ENCODE measurements around the gene CPM. TPM values are rescaled to one million over a fixed set of nuclear protein-coding genes. Genes with fewer than 3 reads are reported as not detected.
A peak's percentile ranks its signal among the peaks of the same experiment; 100 is the strongest.

The CPM gene
- total and polyA plus RNA-seq, 9 donors: 2.0 to 11.3 (median 3.5) TPM

GRCh38 chr12:68910128-68910527 is 22.8 kb downstream of the CPM start:
- no CpG with 5 or more reads among the region's 2 CpGs for WGBS (ENCODE audit: insufficient coverage)
- H3K4me1 ChIP-seq (ENCODE audit: control insufficient read depth, insufficient read depth, low read length): no peaks in the 10 kb centered on the region
- no peaks in the 10 kb centered on the region for H3K36me3 ChIP-seq (ENCODE audit: control insufficient read depth, insufficient read depth, low read length)
- DNase-seq: no peak
- no peak overlapping the region for H3K4me3 ChIP-seq (ENCODE audit: low read length)
- no peaks in the 10 kb centered on the region for H3K9me3 ChIP-seq (replicated peaks; ENCODE audit: control insufficient read depth, low read depth, low read length)
- no peak overlapping the region for H3K27ac ChIP-seq (ENCODE audit: low read length)
- H3K27me3 ChIP-seq (ENCODE audit: control insufficient read depth, insufficient read depth, low read length): no peaks in the 10 kb centered on the region

GRCh38 chr12:68908076-68908475 is 24.9 kb downstream of the CPM start:
- Histone ChIP-seq H3K36me3 (ENCODE audit: control insufficient read depth, insufficient read depth, low read length) (no peaks in the 10 kb centered on the region), H3K9me3 (replicated peaks; ENCODE audit: control insufficient read depth, low read depth, low read length) (no peaks in the 10 kb centered on the region), H3K27ac (ENCODE audit: low read length) (no peak overlapping the region), H3K4me1 (ENCODE audit: control insufficient read depth, insufficient read depth, low read length) (no peaks in the 10 kb centered on the region), H3K27me3 (ENCODE audit: control insufficient read depth, insufficient read depth, low read length) (no peaks in the 10 kb centered on the region), H3K4me3 (ENCODE audit: low read length) (no peak overlapping the region)
- DNase-seq: no peak
- WGBS (ENCODE audit: insufficient coverage): 50% methylated on average over 1 of the region's 4 CpGs

- Histone ChIP-seq H3K36me3 (ENCODE audit: control insufficient read depth, insufficient read depth, low read length) (no peaks in the 10 kb centered on the region), H3K9me3 (replicated peaks; ENCODE audit: control insufficient read depth, low read depth, low read length) (no peaks in the 10 kb centered on the region), H3K4me1 (ENCODE audit: control insufficient read depth, insufficient read depth, low read length) (no peaks in the 10 kb centered on the region), H3K4me3 (ENCODE audit: low read length) (no peak overlapping the region), H3K27me3 (ENCODE audit: control insufficient read depth, insufficient read depth, low read length) (no peaks in the 10 kb centered on the region), H3K27ac (ENCODE audit: low read length) (no peak overlapping the region)
- DNase-seq: no peak
- WGBS (ENCODE audit: insufficient coverage): 90% methylated on average over 3 of the region's 4 CpGs
Measured at GRCh38 chr12:68905733-68906132, 27.2 kb downstream of the CPM start.

- Histone ChIP-seq H3K36me3 (ENCODE audit: control insufficient read depth, insufficient read depth, low read length) (no peaks in the 10 kb centered on the region), H3K4me3 (ENCODE audit: low read length) (no peak overlapping the region), H3K27me3 (ENCODE audit: control insufficient read depth, insufficient read depth, low read length) (no peaks in the 10 kb centered on the region), H3K27ac (ENCODE audit: low read length) (no peak overlapping the region), H3K9me3 (replicated peaks; ENCODE audit: control insufficient read depth, low read depth, low read length) (no peaks in the 10 kb centered on the region), H3K4me1 (ENCODE audit: control insufficient read depth, insufficient read depth, low read length) (no peaks in the 10 kb centered on the region)
- DNase-seq: no peak
- WGBS (ENCODE audit: insufficient coverage): 83% methylated on average over 2 of the region's 4 CpGs
Measured at GRCh38 chr12:68904351-68904962, 28.5 kb downstream of the CPM start.

GRCh38 chr12:68903511-68903910 is 29.5 kb downstream of the CPM start:
- DNase-seq: no peak
- no peaks in the 10 kb centered on the region for H3K9me3 ChIP-seq (replicated peaks; ENCODE audit: control insufficient read depth, low read depth, low read length)
- H3K4me3 ChIP-seq (ENCODE audit: low read length): no peak overlapping the region
- H3K27ac ChIP-seq (ENCODE audit: low read length): no peak overlapping the region
- 81% methylated on average over 7 of the region's 8 CpGs for whole genome bisulfite sequencing (ENCODE audit: insufficient coverage)
- H3K36me3 ChIP-seq (ENCODE audit: control insufficient read depth, insufficient read depth, low read length): no peaks in the 10 kb centered on the region
- H3K27me3 ChIP-seq (ENCODE audit: control insufficient read depth, insufficient read depth, low read length): no peaks in the 10 kb centered on the region
- peaks cover 2% of the 10 kb centered on the region for H3K4me1 ChIP-seq (ENCODE audit: control insufficient read depth, insufficient read depth, low read length)

- no CpG with 5 or more reads among the region's 2 CpGs for WGBS (ENCODE audit: insufficient coverage)
Measured at GRCh38 chr12:68901551-68901950, 31.4 kb downstream of the CPM start.

GRCh38 chr12:68901145-68901544 is 31.8 kb downstream of the CPM start:
- Histone ChIP-seq H3K36me3 (ENCODE audit: control insufficient read depth, insufficient read depth, low read length) (no peaks in the 10 kb centered on the region), H3K4me3 (ENCODE audit: low read length) (no peak overlapping the region), H3K4me1 (ENCODE audit: control insufficient read depth, insufficient read depth, low read length) (peaks cover 2% of the 10 kb centered on the region), H3K9me3 (replicated peaks; ENCODE audit: control insufficient read depth, low read depth, low read length) (no peaks in the 10 kb centered on the region), H3K27ac (ENCODE audit: low read length) (no peak overlapping the region), H3K27me3 (ENCODE audit: control insufficient read depth, insufficient read depth, low read length) (no peaks in the 10 kb centered on the region)
- DNase-seq: no peak
- 94% methylated on average over 2 of the region's 2 CpGs for WGBS (ENCODE audit: insufficient coverage)

More at GRCh38 chr12:68901551-68901950, 31.4 kb downstream of the CPM start:
- Histone ChIP-seq H3K27ac (ENCODE audit: low read length) (no peak overlapping the region), H3K27me3 (ENCODE audit: control insufficient read depth, insufficient read depth, low read length) (no peaks in the 10 kb centered on the region), H3K4me1 (ENCODE audit: control insufficient read depth, insufficient read depth, low read length) (peaks cover 2% of the 10 kb centered on the region), H3K4me3 (ENCODE audit: low read length) (no peak overlapping the region), H3K36me3 (ENCODE audit: control insufficient read depth, insufficient read depth, low read length) (no peaks in the 10 kb centered on the region), H3K9me3 (replicated peaks; ENCODE audit: control insufficient read depth, low read depth, low read length) (no peaks in the 10 kb centered on the region)
- DNase-seq: no peak

- WGBS (ENCODE audit: insufficient coverage): no CpG with 5 or more reads among the region's 2 CpGs
- DNase-seq: no peak
- peaks cover 2% of the 10 kb centered on the region for H3K4me1 ChIP-seq (ENCODE audit: control insufficient read depth, insufficient read depth, low read length)
- H3K9me3 ChIP-seq (replicated peaks; ENCODE audit: control insufficient read depth, low read depth, low read length): no peaks in the 10 kb centered on the region
- H3K27ac ChIP-seq (ENCODE audit: low read length): no peak overlapping the region
- no peaks in the 10 kb centered on the region for H3K27me3 ChIP-seq (ENCODE audit: control insufficient read depth, insufficient read depth, low read length)
- no peak overlapping the region for H3K4me3 ChIP-seq (ENCODE audit: low read length)
- no peaks in the 10 kb centered on the region for H3K36me3 ChIP-seq (ENCODE audit: control insufficient read depth, insufficient read depth, low read length)
Measured at GRCh38 chr12:68900241-68900640, 32.7 kb downstream of the CPM start.

GRCh38 chr12:68899251-68899771 is 33.7 kb downstream of the CPM start:
- Histone ChIP-seq H3K9me3 (replicated peaks; ENCODE audit: control insufficient read depth, low read depth, low read length) (no peaks in the 10 kb centered on the region), H3K27ac (ENCODE audit: low read length) (no peak overlapping the region), H3K36me3 (ENCODE audit: control insufficient read depth, insufficient read depth, low read length) (no peaks in the 10 kb centered on the region), H3K4me1 (ENCODE audit: control insufficient read depth, insufficient read depth, low read length) (peaks cover 2% of the 10 kb centered on the region), H3K27me3 (ENCODE audit: control insufficient read depth, insufficient read depth, low read length) (no peaks in the 10 kb centered on the region), H3K4me3 (ENCODE audit: low read length) (no peak overlapping the region)
- DNase-seq: peak; percentile 10
- WGBS (ENCODE audit: insufficient coverage): 51% methylated on average over 3 of the region's 4 CpGs

GRCh38 chr12:68896881-68897540 is 36.0 kb downstream of the CPM start:
- H3K27ac ChIP-seq (ENCODE audit: low read length): no peak overlapping the region
- no peak overlapping the region for H3K4me3 ChIP-seq (ENCODE audit: low read length)
- no peaks in the 10 kb centered on the region for H3K27me3 ChIP-seq (ENCODE audit: control insufficient read depth, insufficient read depth, low read length)
- no CpG with 5 or more reads among the region's 4 CpGs for WGBS (ENCODE audit: insufficient coverage)
- peaks cover 2% of the 10 kb centered on the region for H3K4me1 ChIP-seq (ENCODE audit: control insufficient read depth, insufficient read depth, low read length)
- DNase-seq: peak; percentile 41
- no peaks in the 10 kb centered on the region for H3K36me3 ChIP-seq (ENCODE audit: control insufficient read depth, insufficient read depth, low read length)
- no peaks in the 10 kb centered on the region for H3K9me3 ChIP-seq (replicated peaks; ENCODE audit: control insufficient read depth, low read depth, low read length)

Measured in muscle of leg (tissue), 11 donors.